IMR-90 (cell line): Measurements from ENCODE around the gene UBR4. TPM values are rescaled to one million over a fixed set of nuclear protein-coding genes. Genes with fewer than 3 reads are reported as not detected.

ENCODE experiments used
- ATAC-seq: fragments of 200-7000 bp; cut with Tn5 transposase; 2 replicates; pipeline ENCODE4 v1.9.1; 2020; ENCODE audit warnings: low read depth, mild to moderate bottlenecking, moderate library complexity
- BruUV-seq: library from RNA; stranded (reverse); fragments of 400-500 nt; replicated peaks from 2 replicates; lab custom pipeline; 2021; lab: Mats Ljungman, UMichigan
- CTCF ChIA-PET: fragments of 300-600 bp; formaldehyde crosslinking; extraction: SDS; loops from one replicate; lab custom pipeline; 2021; ENCODE audit warnings: antibody characterized with exemption; lab: Yijun Ruan, JAX
- POLR2A ChIA-PET: fragments of 300-600 bp; sonication (Branson Sonifier 250); formaldehyde crosslinking; loops from one replicate; lab custom pipeline; 2022; ENCODE audit warnings: antibody characterized with exemption; ENCODE audit not compliant: unreplicated experiment; lab: Charles Lee
- DNase-seq: peaks from one replicate; pipeline ENCODE4 v3.0.0; 2013
- H2AFZ ChIP-seq: replicated peaks from 2 replicates; pipeline ENCODE3; 2013; ENCODE audit warnings: low read length, mild to moderate bottlenecking; ENCODE audit not compliant: poor library complexity
- H2AK5ac ChIP-seq: 2 replicates; pipeline ENCODE4 v1.6.1; 2013; ENCODE audit warnings: low read depth, low read length, inconsistent platforms
- H2AK9ac ChIP-seq: replicated peaks from 2 replicates; pipeline ENCODE3; 2013; ENCODE audit warnings: mild to moderate bottlenecking, low read depth, low read length, moderate library complexity; ENCODE audit not compliant: poor library complexity
- H2BK120ac ChIP-seq: 2 replicates; pipeline ENCODE4 v1.6.1; 2013; ENCODE audit warnings: low read depth, low read length, inconsistent platforms
- H2BK15ac ChIP-seq: 3 replicates; pipeline ENCODE4 v1.6.1; 2013; ENCODE audit warnings: low read depth, low read length, inconsistent platforms
- H2BK20ac ChIP-seq: 2 replicates; pipeline ENCODE4 v1.6.1; 2013; ENCODE audit warnings: low read depth, mild to moderate bottlenecking, inconsistent platforms, low read length, moderate library complexity
- H2BK5ac ChIP-seq: 2 replicates; pipeline ENCODE4 v1.6.1; 2013; ENCODE audit warnings: mild to moderate bottlenecking, low read depth, low read length, inconsistent platforms; ENCODE audit not compliant: poor library complexity, severe bottlenecking
- H3K14ac ChIP-seq: replicated peaks from 2 replicates; pipeline ENCODE4 v1.6.1; 2013; ENCODE audit warnings: low read depth, low read length, inconsistent platforms
- H3K18ac ChIP-seq: 2 replicates; pipeline ENCODE4 v1.6.1; 2013; ENCODE audit warnings: low read depth, low read length, control low read depth
- H3K23ac ChIP-seq: 2 replicates; pipeline ENCODE4 v1.6.1; 2013; ENCODE audit warnings: low read depth, low read length, inconsistent platforms
- H3K27ac ChIP-seq: 2 replicates; pipeline ENCODE4 v1.5.1; 2013; ENCODE audit warnings: mild to moderate bottlenecking, control low read depth, low read length; ENCODE audit not compliant: insufficient read depth
- H3K27me3 ChIP-seq: 2 replicates; pipeline ENCODE4 v1.6.1; 2013; ENCODE audit warnings: low read length; ENCODE audit not compliant: control insufficient read depth, insufficient read depth
- H3K36me3 ChIP-seq: 2 replicates; pipeline ENCODE4 v1.6.1; 2013; ENCODE audit warnings: low read length, mixed read lengths; ENCODE audit not compliant: control insufficient read depth, insufficient read depth
- H3K4ac ChIP-seq: 2 replicates; pipeline ENCODE4 v1.6.1; 2013; ENCODE audit warnings: low read depth, low read length, inconsistent platforms
- H3K4me1 ChIP-seq: 2 replicates; pipeline ENCODE4 v1.6.1; 2013; ENCODE audit warnings: low read length, mixed read lengths; ENCODE audit not compliant: control insufficient read depth, insufficient read depth
- H3K4me2 ChIP-seq: 2 replicates; pipeline ENCODE4 v1.6.1; 2013; ENCODE audit warnings: low read depth, mild to moderate bottlenecking, control low read depth, low read length, moderate library complexity
- H3K4me3 ChIP-seq: 2 replicates; pipeline ENCODE4 v1.5.1; 2013; ENCODE audit warnings: low read depth, mild to moderate bottlenecking, control low read depth, low read length, moderate library complexity; ENCODE audit not compliant: insufficient read depth
- H3K56ac ChIP-seq: 2 replicates; pipeline ENCODE4 v1.6.1; 2013; ENCODE audit warnings: low read length, inconsistent platforms; ENCODE audit not compliant: insufficient read depth; ENCODE audit errors: extremely low read depth
- H3K79me1 ChIP-seq, 2 experiments: 2 replicates each; pipeline ENCODE4 v1.6.1; 2013; ENCODE audit warnings: low read length in 2 of 2, inconsistent platforms in 1 of 2, low read depth in 1 of 2
- H3K9ac ChIP-seq: 2 replicates; pipeline ENCODE4 v1.6.1; 2013; ENCODE audit warnings: low read depth, low read length, control low read depth
- H3K9me1 ChIP-seq: 2 replicates; pipeline ENCODE4 v1.6.1; 2013; ENCODE audit warnings: low read length, inconsistent platforms; ENCODE audit not compliant: insufficient read depth
- H3K9me3 ChIP-seq: 2 replicates; pipeline ENCODE4 v1.6.1; 2013; ENCODE audit warnings: low read length; ENCODE audit not compliant: control insufficient read depth, insufficient read depth
- H4K20me1 ChIP-seq: 2 replicates; pipeline ENCODE4 v1.6.1; 2013; ENCODE audit warnings: low read length, inconsistent platforms; ENCODE audit not compliant: insufficient read depth
- H4K5ac ChIP-seq: 2 replicates; pipeline ENCODE4 v1.6.1; 2013; ENCODE audit warnings: mild to moderate bottlenecking, low read depth, low read length, control low read depth
- H4K8ac ChIP-seq, 2 experiments: 2 replicates each; pipeline ENCODE4 v1.6.1; 2013; ENCODE audit warnings: low read depth in 2 of 2, low read length in 2 of 2, control low read depth in 1 of 2, inconsistent platforms in 1 of 2
- H4K91ac ChIP-seq: 2 replicates; pipeline ENCODE4 v1.6.1; 2013; ENCODE audit warnings: low read depth, low read length, inconsistent platforms; ENCODE audit not compliant: insufficient read depth
- CEBPB ChIP-seq: IDR thresholded peaks from 2 replicates; pipeline ENCODE4 v1.6.1; 2012; ENCODE audit warnings: low read depth, low read length, improper control_type of control experiment
- CHD1 ChIP-seq: IDR thresholded peaks from 2 replicates; pipeline ENCODE4 v1.6.1; 2012; ENCODE audit warnings: low read depth, low read length, improper control_type of control experiment
- FOS ChIP-seq: fragments of 150-350 bp; IDR thresholded peaks from 2 replicates; pipeline ENCODE4 v1.6.1; 2016; ENCODE audit warnings: low read depth, low read length
- MAFK ChIP-seq: IDR thresholded peaks from 2 replicates; pipeline ENCODE4 v1.6.1; 2012; ENCODE audit warnings: low read depth, low read length, improper control_type of control experiment
- MAZ ChIP-seq: IDR thresholded peaks from 2 replicates; pipeline ENCODE4 v1.6.1; 2012; ENCODE audit warnings: low read depth, mild to moderate bottlenecking, low read length, improper control_type of control experiment, moderate library complexity, borderline replicate concordance
- POLR2A ChIP-seq: IDR thresholded peaks from 2 replicates; pipeline ENCODE4 v1.6.1; 2012; ENCODE audit warnings: mild to moderate bottlenecking, low read depth, low read length
- SMC3 ChIP-seq: fragments of 150-350 bp; IDR thresholded peaks from 2 replicates; pipeline ENCODE4 v1.6.1; 2016; ENCODE audit warnings: low read depth, mild to moderate bottlenecking, antibody characterized with exemption, low read length, moderate library complexity
- WGBS, 2 experiments: methylation state at CpG; one replicate each; pipeline versions ENCODE4 v1.1.5 to v1.1.7; 2013; ENCODE audit warnings: missing lambda C conversion rate in 2 of 2; ENCODE audit not compliant: insufficient read length in 1 of 2; ENCODE audit errors: extremely low coverage in 2 of 2; 5-methylcytosine and 5-hydroxymethylcytosine counted together
- dilution Hi-C: fragments of 300-500 bp; cut with HindIII; formaldehyde crosslinking; loops from one replicate; pipeline ENCODE4 v1.14.3; 2018; ENCODE audit warnings: low sequenced_read_pairs; ENCODE audit not compliant: unreplicated experiment
- in situ Hi-C: fragments of 300-500 bp; cut with MboI; formaldehyde crosslinking; loops from 3 replicates; pipeline ENCODE4 v1.14.3; 2019; ENCODE audit warnings: low sequenced_read_pairs, inconsistent platforms, mixed read lengths
- intact Hi-C: fragments of 100-400 bp; cut with micrococcal nuclease; formaldehyde crosslinking; loops from 2 replicates; pipeline ENCODE4 v1.10.0; 2022
- polyA plus RNA-seq, 3 experiments: library from polyadenylated mRNA; depleted of rRNA; stranded (reverse); fragments of >200 nt; gene quantifications; 2 replicates each; pipeline ENCODE4 v1.2.3, GENCODE V29; 2012; ENCODE audit warnings: low replicate concordance in 1 of 3
- total RNA-seq: library from RNA; depleted of rRNA; stranded (reverse); fragments of >200 nt; gene quantifications from 2 replicates; pipeline ENCODE4 v1.2.3, GENCODE V29; 2012
- TF ChIP-seq, protein P1 (sequence below): fragments of 150-350 bp; IDR thresholded peaks from 2 replicates; pipeline ENCODE4 v1.6.1; 2016; ENCODE audit warnings: low read depth, mild to moderate bottlenecking, low read length, moderate library complexity, borderline replicate concordance
- TF ChIP-seq, protein P2 (sequence below): conservative IDR thresholded peaks from 2 replicates; pipeline ENCODE4 v1.5.1; 2012; ENCODE audit warnings: mild to moderate bottlenecking, low read depth, low read length, improper control_type of control experiment

The UBR4 gene
- total and polyA plus RNA-seq, 2 of the 4 experiments (the other 2 are of a cell fraction), result 87.8 to 121 TPM

DNA sequence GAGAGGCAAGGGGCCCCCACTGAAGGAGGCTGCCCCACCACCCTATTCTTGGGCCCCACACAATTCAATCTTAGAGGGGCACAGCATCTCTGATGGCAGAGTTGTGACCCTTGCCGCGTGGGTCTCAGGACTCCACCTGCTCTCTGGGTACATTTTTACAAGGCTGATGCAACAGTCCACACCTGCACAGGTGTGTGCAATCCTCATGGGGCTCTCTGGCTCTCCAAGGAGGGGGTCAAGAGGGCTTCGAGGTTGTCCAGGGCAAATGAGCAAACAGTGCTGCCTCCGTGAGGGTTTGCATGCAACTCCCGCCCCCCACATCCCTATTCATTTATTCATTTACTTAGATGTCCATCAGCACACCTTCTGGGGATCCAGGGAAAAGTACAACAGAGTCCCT lies 172.0 kb downstream of the UBR4 start:
- TF ChIP-seq CEBPB, result no peak
- TF ChIP-seq FOS, result no peak
- no peak for TF ChIP-seq CHD1
- TF ChIP-seq SMC3, result no peak
- TF ChIP-seq, protein P1, sequence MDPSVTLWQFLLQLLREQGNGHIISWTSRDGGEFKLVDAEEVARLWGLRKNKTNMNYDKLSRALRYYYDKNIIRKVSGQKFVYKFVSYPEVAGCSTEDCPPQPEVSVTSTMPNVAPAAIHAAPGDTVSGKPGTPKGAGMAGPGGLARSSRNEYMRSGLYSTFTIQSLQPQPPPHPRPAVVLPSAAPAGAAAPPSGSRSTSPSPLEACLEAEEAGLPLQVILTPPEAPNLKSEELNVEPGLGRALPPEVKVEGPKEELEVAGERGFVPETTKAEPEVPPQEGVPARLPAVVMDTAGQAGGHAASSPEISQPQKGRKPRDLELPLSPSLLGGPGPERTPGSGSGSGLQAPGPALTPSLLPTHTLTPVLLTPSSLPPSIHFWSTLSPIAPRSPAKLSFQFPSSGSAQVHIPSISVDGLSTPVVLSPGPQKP, result no peak
- TF ChIP-seq MAZ, result no peak
- TF ChIP-seq, protein P2, sequence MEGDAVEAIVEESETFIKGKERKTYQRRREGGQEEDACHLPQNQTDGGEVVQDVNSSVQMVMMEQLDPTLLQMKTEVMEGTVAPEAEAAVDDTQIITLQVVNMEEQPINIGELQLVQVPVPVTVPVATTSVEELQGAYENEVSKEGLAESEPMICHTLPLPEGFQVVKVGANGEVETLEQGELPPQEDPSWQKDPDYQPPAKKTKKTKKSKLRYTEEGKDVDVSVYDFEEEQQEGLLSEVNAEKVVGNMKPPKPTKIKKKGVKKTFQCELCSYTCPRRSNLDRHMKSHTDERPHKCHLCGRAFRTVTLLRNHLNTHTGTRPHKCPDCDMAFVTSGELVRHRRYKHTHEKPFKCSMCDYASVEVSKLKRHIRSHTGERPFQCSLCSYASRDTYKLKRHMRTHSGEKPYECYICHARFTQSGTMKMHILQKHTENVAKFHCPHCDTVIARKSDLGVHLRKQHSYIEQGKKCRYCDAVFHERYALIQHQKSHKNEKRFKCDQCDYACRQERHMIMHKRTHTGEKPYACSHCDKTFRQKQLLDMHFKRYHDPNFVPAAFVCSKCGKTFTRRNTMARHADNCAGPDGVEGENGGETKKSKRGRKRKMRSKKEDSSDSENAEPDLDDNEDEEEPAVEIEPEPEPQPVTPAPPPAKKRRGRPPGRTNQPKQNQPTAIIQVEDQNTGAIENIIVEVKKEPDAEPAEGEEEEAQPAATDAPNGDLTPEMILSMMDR, result no peak
- no peak for TF ChIP-seq MAFK
- TF ChIP-seq POLR2A, result no peak
- H4K8ac ChIP-seq, result no peak overlapping the region
- peaks cover 49% of the 10 kb centered on the region for H3K27me3 ChIP-seq
- no peak overlapping the region for H3K27ac ChIP-seq
- H3K56ac ChIP-seq, result no peak overlapping the region
- H3K18ac ChIP-seq, result no peak overlapping the region
- no peak overlapping the region for H3K23ac ChIP-seq
- DNase-seq (no peak), ATAC-seq (no peak)
- dilution Hi-C loops (no loop called here), intact Hi-C loops (no loop called here), in situ Hi-C loops (no loop called here)
- H4K91ac ChIP-seq, result no peak overlapping the region
- WGBS, 2 experiments, result 90% methylated on average over 2 of the region's 5 CpGs; no CpG with 5 or more reads in 1 of the 2 experiments
- no peak overlapping the region for H4K5ac ChIP-seq
- BruUV-seq, result no TSS peak
- no peak overlapping the region for H3K4me2 ChIP-seq
- H2AK5ac ChIP-seq, result no peak overlapping the region
- H3K4ac ChIP-seq, result no peak overlapping the region
- H3K4me1 ChIP-seq, result peaks cover 2% of the 10 kb centered on the region; the same call in 1 of the 2 replicates
- ChIA-PET CTCF (no interaction called here), POLR2A (interaction anchor here (1.1 kb wide), 1 partner anchor 112 kb away, joined by 3 read pairs; no protein-coding TSS in a partner anchor)
- no peak overlapping the region for H2BK5ac ChIP-seq
- no peak overlapping the region for H2BK120ac ChIP-seq
- H3K9me3 ChIP-seq, result no peaks in the 10 kb centered on the region
- no peak overlapping the region for H3K14ac ChIP-seq
- H3K36me3 ChIP-seq, result no peaks in the 10 kb centered on the region
- H3K9me1 ChIP-seq, result peaks cover 5% of the 10 kb centered on the region
- no peaks in the 10 kb centered on the region for H3K79me1 ChIP-seq
- H3K4me3 ChIP-seq, result no peak overlapping the region
- H2AK9ac ChIP-seq, result no peak overlapping the region
- H2BK20ac ChIP-seq, result no peak overlapping the region
- no peak overlapping the region for H2AFZ ChIP-seq
- H4K20me1 ChIP-seq, result no peaks in the 10 kb centered on the region
- no peak overlapping the region for H3K9ac ChIP-seq
- H2BK15ac ChIP-seq, result no peak overlapping the region
